HCT116 (cell line): ENCODE measurements around the gene ZHX3. TPM values are rescaled to one million over a fixed set of nuclear protein-coding genes. Genes with fewer than 3 reads are reported as not detected.

Source experiments
- ATAC-seq: fragments of 200-7000 bp; cut with Tn5 transposase; 2 replicates; pipeline ENCODE4 v1.9.1; 2020; ENCODE audit warnings: mild to moderate bottlenecking, moderate library complexity
- BruUV-seq: library from RNA; stranded (reverse); fragments of 400-500 nt; replicated peaks from 2 replicates; lab custom pipeline; 2021; lab: Mats Ljungman, UMichigan
- CTCF ChIA-PET: fragments of 300-600 bp; sonication (Branson Sonifier 250); formaldehyde crosslinking; loops from one replicate; lab custom pipeline; 2021; ENCODE audit warnings: antibody characterized with exemption; lab: Charles Lee
- POLR2A ChIA-PET: fragments of 300-600, 350-600 bp; sonication (Branson Sonifier 250); formaldehyde crosslinking; loops from one replicate; lab custom pipeline; 2021; ENCODE audit warnings: antibody characterized with exemption; lab: Charles Lee
- RAD21 ChIA-PET, 2 experiments: fragments of 300-600 bp; sonication (Branson Sonifier 250); formaldehyde crosslinking; loops; one replicate each; lab custom pipeline; 2023; ENCODE audit warnings: low total read pairs in 2 of 2; ENCODE audit not compliant: uncharacterized antibody in 2 of 2, unreplicated experiment in 2 of 2, low non-redundant PET in 1 of 2; lab: Charles Lee
- DNase-seq: peaks from one replicate; pipeline ENCODE4 v3.0.0-alpha.2; 2010; ENCODE audit warnings: low read depth, low spot score
- H2AFZ ChIP-seq: fragments of 200-600 bp; shearing (Covaris generic), sonication (generic); 2 replicates; pipeline ENCODE4 v1.6.1; 2017; ENCODE audit warnings: low read depth, mixed run types, mixed read lengths, antibody characterized with exemption, low read length; ENCODE audit not compliant: poor library complexity, severe bottlenecking
- H3K27ac ChIP-seq: 2 replicates; pipeline ENCODE4 v1.5.1; 2012; ENCODE audit warnings: low read depth, low read length
- H3K27me3 ChIP-seq: fragments of 200-600 bp; sonication (generic); 2 replicates; pipeline ENCODE4 v1.6.1; 2016; ENCODE audit warnings: mixed run types, low read length, mixed read lengths; ENCODE audit not compliant: insufficient read depth
- H3K36me3 ChIP-seq, 2 experiments: fragments of 200-500 bp in 1 of 2; fragments of 200-600 bp in 1 of 2; sonication (Bioruptor generic) in 1 of 2; sonication (generic) in 1 of 2; 2 replicates each; pipeline versions ENCODE4 v1.5.1 to v1.6.1; 2014 to 2016; ENCODE audit warnings: low read length in 2 of 2, inconsistent platforms in 1 of 2, mixed read lengths in 1 of 2, mixed run types in 1 of 2; ENCODE audit not compliant: insufficient read depth in 2 of 2, control insufficient read depth in 1 of 2
- H3K4me1 ChIP-seq, 2 experiments: fragments of 200-600 bp in 1 of 2; sonication (generic) in 1 of 2; 2 replicates each; pipeline versions ENCODE4 v1.5.1 to v1.6.1; 2012 to 2017; ENCODE audit warnings: low read length in 2 of 2, inconsistent platforms in 1 of 2, mild to moderate bottlenecking in 1 of 2, mixed read lengths in 1 of 2, mixed run types in 1 of 2, moderate library complexity in 1 of 2; ENCODE audit not compliant: insufficient read depth in 2 of 2, control insufficient read depth in 1 of 2
- H3K4me2 ChIP-seq: fragments of 200-600 bp; sonication (generic); 2 replicates; pipeline ENCODE4 v1.6.1; 2017; ENCODE audit warnings: mixed run types, low read length, mixed read lengths
- H3K4me3 ChIP-seq, 2 experiments: fragments of 200-600 bp in 1 of 2; sonication (generic) in 1 of 2; replicated peaks in 1 of 2; 2 replicates each; pipeline ENCODE4 v1.5.1; 2011 to 2016; ENCODE audit warnings: low read length in 2 of 2, control low read depth in 1 of 2, low read depth in 1 of 2, mild to moderate bottlenecking in 1 of 2, mixed read lengths in 1 of 2, mixed run types in 1 of 2
- H3K79me2 ChIP-seq: fragments of 200-600 bp; sonication (generic); 2 replicates; pipeline ENCODE4 v1.6.1; 2017; ENCODE audit warnings: mild to moderate bottlenecking, mixed run types, low read length, moderate library complexity, mixed read lengths; ENCODE audit not compliant: insufficient read depth
- H3K9ac ChIP-seq: fragments of 200-600 bp; sonication (generic); 2 replicates; pipeline ENCODE4 v1.6.1; 2016; ENCODE audit warnings: low read length, mixed read lengths
- H3K9me2 ChIP-seq: fragments of 200-600 bp; sonication (generic), shearing (Covaris generic); 2 replicates; pipeline ENCODE4 v1.6.1; 2017; ENCODE audit warnings: mixed run types, mild to moderate bottlenecking, moderate library complexity; ENCODE audit not compliant: insufficient read depth
- H3K9me3 ChIP-seq, 2 experiments: fragments of 200-500 bp in 1 of 2; fragments of 200-600 bp in 1 of 2; sonication (Bioruptor generic) in 1 of 2; sonication (generic) in 1 of 2; 2 replicates each; pipeline ENCODE4 v1.6.1; 2014 to 2017; ENCODE audit warnings: low read length in 2 of 2, mixed read lengths in 2 of 2, inconsistent platforms in 1 of 2, low read depth in 1 of 2, mild to moderate bottlenecking in 1 of 2, mixed run types in 1 of 2, moderate library complexity in 1 of 2; ENCODE audit not compliant: control insufficient read depth in 1 of 2, insufficient read depth in 1 of 2
- H4K20me1 ChIP-seq: fragments of 200-600 bp; sonication (generic), shearing (Covaris generic); 2 replicates; pipeline ENCODE4 v1.6.1; 2017; ENCODE audit warnings: mixed run types, mild to moderate bottlenecking, moderate library complexity; ENCODE audit not compliant: insufficient read depth
- CBX3 ChIP-seq: IDR thresholded peaks from 2 replicates; pipeline ENCODE4 v1.6.1; 2012; ENCODE audit warnings: low read depth
- CEBPB ChIP-seq: IDR thresholded peaks from 2 replicates; pipeline ENCODE4 v1.6.1; 2012; ENCODE audit warnings: low read depth
- EGR1 ChIP-seq: IDR thresholded peaks from 2 replicates; pipeline ENCODE4 v1.6.1; 2012; ENCODE audit warnings: low read depth
- EZH2 ChIP-seq: fragments of 200-600 bp; sonication (generic); IDR thresholded peaks from 2 replicates; pipeline ENCODE4 v1.6.1; 2017; ENCODE audit warnings: antibody characterized with exemption, mixed run types
- EZH2phosphoT487 ChIP-seq: fragments of 200-600 bp; IDR thresholded peaks from 2 replicates; pipeline ENCODE4 v1.6.1; 2018; ENCODE audit warnings: antibody characterized with exemption, borderline replicate concordance
- FOSL1 ChIP-seq: IDR thresholded peaks from 2 replicates; pipeline ENCODE4 v1.6.1; 2012; ENCODE audit warnings: low read depth
- JUND ChIP-seq: IDR thresholded peaks from 2 replicates; pipeline ENCODE4 v1.6.1; 2012
- POLR2A ChIP-seq: IDR thresholded peaks from 2 replicates; pipeline ENCODE4 v1.7.0; 2011; ENCODE audit warnings: borderline replicate concordance; ENCODE audit not compliant: insufficient read depth, insufficient read length; ENCODE audit errors: extremely low read depth
- POLR2AphosphoS5 ChIP-seq: IDR thresholded peaks from 2 replicates; pipeline ENCODE4 v1.6.1; 2011; ENCODE audit warnings: mild to moderate bottlenecking, low read depth, low read length, moderate library complexity
- RAD21 ChIP-seq: IDR thresholded peaks from 2 replicates; pipeline ENCODE4 v1.6.1; 2012; ENCODE audit warnings: low read depth, mild to moderate bottlenecking
- SIN3A ChIP-seq: IDR thresholded peaks from 2 replicates; pipeline ENCODE4 v1.6.1; 2012; ENCODE audit warnings: low read depth
- SRF ChIP-seq: IDR thresholded peaks from 2 replicates; pipeline ENCODE4 v1.6.1; 2012; ENCODE audit warnings: low read depth
- TCF7L2 ChIP-seq: IDR thresholded peaks from 2 replicates; pipeline ENCODE4 v1.7.0; 2011; ENCODE audit warnings: borderline replicate concordance, inconsistent platforms; ENCODE audit not compliant: insufficient read depth, insufficient read length; ENCODE audit errors: extremely low read depth
- YY1 ChIP-seq: IDR thresholded peaks from 2 replicates; pipeline ENCODE4 v1.6.1; 2011; ENCODE audit warnings: low read length, low read depth, moderate library complexity, mild to moderate bottlenecking; ENCODE audit not compliant: insufficient replicate concordance; ENCODE audit errors: extremely low read depth
- ZFX ChIP-seq: fragments of 450-650 bp; IDR thresholded peaks from 2 replicates; pipeline ENCODE4 v1.6.1; 2017
- ZNF274 ChIP-seq: fragments of 200-500 bp; sonication (Bioruptor generic); IDR thresholded peaks from 2 replicates; pipeline ENCODE4 v1.6.1; 2014; ENCODE audit warnings: mild to moderate bottlenecking, low read depth, low read length, inconsistent platforms
- intact Hi-C: fragments of 100-400 bp; cut with micrococcal nuclease; formaldehyde crosslinking; loops from 2 replicates; pipeline ENCODE4 v1.10.0; 2022
- total RNA-seq: library from RNA; stranded (reverse); gene quantifications from one replicate; pipeline ENCODE4 v1.2.1, GENCODE V29; 2021; ENCODE audit not compliant: unreplicated experiment
- TF ChIP-seq, protein P1 (sequence below): IDR thresholded peaks from 2 replicates; pipeline ENCODE4 v1.6.1; 2012; ENCODE audit warnings: low read depth
- TF ChIP-seq, protein P2 (sequence below): IDR thresholded peaks from 2 replicates; pipeline ENCODE4 v1.6.1; 2011; ENCODE audit warnings: mild to moderate bottlenecking, low read length, moderate library complexity; ENCODE audit not compliant: insufficient replicate concordance; ENCODE audit errors: extremely low read depth
- TF ChIP-seq, protein P3 (sequence below): IDR thresholded peaks from 2 replicates; pipeline ENCODE4 v1.6.1; 2012
- TF ChIP-seq, protein P4 (sequence below): IDR thresholded peaks from 2 replicates; pipeline ENCODE4 v1.6.1; 2012

The ZHX3 gene
- total RNA-seq, 1 experiment from 2014 or later, result 13.3 TPM

DNA sequence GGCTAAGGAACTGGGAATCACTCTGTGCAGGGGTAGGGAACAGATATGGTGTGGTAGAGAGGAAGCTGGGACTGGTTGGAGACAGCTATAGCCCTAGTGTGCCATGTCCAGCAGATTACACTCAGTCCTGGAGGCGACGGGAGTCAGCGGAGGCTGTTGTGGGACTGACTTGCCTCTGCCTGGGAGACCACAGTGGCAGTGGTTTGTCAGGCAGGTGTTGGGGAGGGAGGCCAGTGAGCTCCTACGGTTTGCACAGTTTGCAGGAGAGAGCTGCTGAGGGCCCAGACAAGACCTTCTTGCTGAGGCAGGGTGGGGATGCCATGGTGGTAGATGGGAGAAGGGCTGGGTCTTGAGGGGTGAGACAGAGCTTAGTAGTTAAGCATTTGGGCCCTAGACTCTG lies 175.3 kb downstream of the ZHX3 start:
- H3K9me2 ChIP-seq, result no peaks in the 10 kb centered on the region
- peaks cover 0 to 5% of the 10 kb centered on the region in 2 experiments; a peak in 1 of 4 replicates for H3K36me3 ChIP-seq
- POLR2A ChIA-PET, result no interaction called here
- CTCF ChIA-PET, result no interaction called here
- TF ChIP-seq CEBPB (no peak), SIN3A (no peak), RAD21 (no peak), YY1 (no peak), SRF (no peak), CBX3 (no peak), EZH2 (no peak), JUND (no peak), TCF7L2 (no peak), EGR1 (no peak), POLR2A (no peak), EZH2phosphoT487 (no peak), ZNF274 (no peak), FOSL1 (no peak), ZFX (no peak), POLR2AphosphoS5 (no peak)
- TF ChIP-seq, protein P1, sequence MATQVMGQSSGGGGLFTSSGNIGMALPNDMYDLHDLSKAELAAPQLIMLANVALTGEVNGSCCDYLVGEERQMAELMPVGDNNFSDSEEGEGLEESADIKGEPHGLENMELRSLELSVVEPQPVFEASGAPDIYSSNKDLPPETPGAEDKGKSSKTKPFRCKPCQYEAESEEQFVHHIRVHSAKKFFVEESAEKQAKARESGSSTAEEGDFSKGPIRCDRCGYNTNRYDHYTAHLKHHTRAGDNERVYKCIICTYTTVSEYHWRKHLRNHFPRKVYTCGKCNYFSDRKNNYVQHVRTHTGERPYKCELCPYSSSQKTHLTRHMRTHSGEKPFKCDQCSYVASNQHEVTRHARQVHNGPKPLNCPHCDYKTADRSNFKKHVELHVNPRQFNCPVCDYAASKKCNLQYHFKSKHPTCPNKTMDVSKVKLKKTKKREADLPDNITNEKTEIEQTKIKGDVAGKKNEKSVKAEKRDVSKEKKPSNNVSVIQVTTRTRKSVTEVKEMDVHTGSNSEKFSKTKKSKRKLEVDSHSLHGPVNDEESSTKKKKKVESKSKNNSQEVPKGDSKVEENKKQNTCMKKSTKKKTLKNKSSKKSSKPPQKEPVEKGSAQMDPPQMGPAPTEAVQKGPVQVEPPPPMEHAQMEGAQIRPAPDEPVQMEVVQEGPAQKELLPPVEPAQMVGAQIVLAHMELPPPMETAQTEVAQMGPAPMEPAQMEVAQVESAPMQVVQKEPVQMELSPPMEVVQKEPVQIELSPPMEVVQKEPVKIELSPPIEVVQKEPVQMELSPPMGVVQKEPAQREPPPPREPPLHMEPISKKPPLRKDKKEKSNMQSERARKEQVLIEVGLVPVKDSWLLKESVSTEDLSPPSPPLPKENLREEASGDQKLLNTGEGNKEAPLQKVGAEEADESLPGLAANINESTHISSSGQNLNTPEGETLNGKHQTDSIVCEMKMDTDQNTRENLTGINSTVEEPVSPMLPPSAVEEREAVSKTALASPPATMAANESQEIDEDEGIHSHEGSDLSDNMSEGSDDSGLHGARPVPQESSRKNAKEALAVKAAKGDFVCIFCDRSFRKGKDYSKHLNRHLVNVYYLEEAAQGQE, result no peak
- TF ChIP-seq, protein P2, sequence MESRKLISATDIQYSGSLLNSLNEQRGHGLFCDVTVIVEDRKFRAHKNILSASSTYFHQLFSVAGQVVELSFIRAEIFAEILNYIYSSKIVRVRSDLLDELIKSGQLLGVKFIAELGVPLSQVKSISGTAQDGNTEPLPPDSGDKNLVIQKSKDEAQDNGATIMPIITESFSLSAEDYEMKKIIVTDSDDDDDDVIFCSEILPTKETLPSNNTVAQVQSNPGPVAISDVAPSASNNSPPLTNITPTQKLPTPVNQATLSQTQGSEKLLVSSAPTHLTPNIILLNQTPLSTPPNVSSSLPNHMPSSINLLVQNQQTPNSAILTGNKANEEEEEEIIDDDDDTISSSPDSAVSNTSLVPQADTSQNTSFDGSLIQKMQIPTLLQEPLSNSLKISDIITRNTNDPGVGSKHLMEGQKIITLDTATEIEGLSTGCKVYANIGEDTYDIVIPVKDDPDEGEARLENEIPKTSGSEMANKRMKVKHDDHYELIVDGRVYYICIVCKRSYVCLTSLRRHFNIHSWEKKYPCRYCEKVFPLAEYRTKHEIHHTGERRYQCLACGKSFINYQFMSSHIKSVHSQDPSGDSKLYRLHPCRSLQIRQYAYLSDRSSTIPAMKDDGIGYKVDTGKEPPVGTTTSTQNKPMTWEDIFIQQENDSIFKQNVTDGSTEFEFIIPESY, result no peak
- TF ChIP-seq, protein P3, sequence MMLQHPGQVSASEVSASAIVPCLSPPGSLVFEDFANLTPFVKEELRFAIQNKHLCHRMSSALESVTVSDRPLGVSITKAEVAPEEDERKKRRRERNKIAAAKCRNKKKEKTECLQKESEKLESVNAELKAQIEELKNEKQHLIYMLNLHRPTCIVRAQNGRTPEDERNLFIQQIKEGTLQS, result no peak
- TF ChIP-seq, protein P4, sequence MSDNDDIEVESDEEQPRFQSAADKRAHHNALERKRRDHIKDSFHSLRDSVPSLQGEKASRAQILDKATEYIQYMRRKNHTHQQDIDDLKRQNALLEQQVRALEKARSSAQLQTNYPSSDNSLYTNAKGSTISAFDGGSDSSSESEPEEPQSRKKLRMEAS, result no peak
- H3K27me3 ChIP-seq, result no peaks in the 10 kb centered on the region
- DNase-seq (no peak), ATAC-seq (no peak)
- no peak overlapping the region for H2AFZ ChIP-seq
- no peaks in the 10 kb centered on the region for H3K9me3 ChIP-seq
- H3K9ac ChIP-seq, result no peak overlapping the region
- peaks cover 5 to 12% of the 10 kb centered on the region in 2 experiments; a peak in 3 of 4 replicates for H3K4me1 ChIP-seq
- peaks cover 78% of the 10 kb centered on the region for H3K79me2 ChIP-seq
- no peak overlapping the region for H3K4me2 ChIP-seq
- no peak overlapping the region for H3K27ac ChIP-seq
- H3K4me3 ChIP-seq, result no peak overlapping the region
- no TSS peak for BruUV-seq
- intact Hi-C loops, result no loop called here
- RAD21 ChIA-PET, result no interaction called here
- H4K20me1 ChIP-seq, result no peaks in the 10 kb centered on the region
